ENCODE results near the gene BRWD1.

The BRWD1 gene

GRCh38 chr21:39189857-39190604 lies 123.4 kb downstream of the BRWD1 start:
- DNase-seq = no peak

DNA sequence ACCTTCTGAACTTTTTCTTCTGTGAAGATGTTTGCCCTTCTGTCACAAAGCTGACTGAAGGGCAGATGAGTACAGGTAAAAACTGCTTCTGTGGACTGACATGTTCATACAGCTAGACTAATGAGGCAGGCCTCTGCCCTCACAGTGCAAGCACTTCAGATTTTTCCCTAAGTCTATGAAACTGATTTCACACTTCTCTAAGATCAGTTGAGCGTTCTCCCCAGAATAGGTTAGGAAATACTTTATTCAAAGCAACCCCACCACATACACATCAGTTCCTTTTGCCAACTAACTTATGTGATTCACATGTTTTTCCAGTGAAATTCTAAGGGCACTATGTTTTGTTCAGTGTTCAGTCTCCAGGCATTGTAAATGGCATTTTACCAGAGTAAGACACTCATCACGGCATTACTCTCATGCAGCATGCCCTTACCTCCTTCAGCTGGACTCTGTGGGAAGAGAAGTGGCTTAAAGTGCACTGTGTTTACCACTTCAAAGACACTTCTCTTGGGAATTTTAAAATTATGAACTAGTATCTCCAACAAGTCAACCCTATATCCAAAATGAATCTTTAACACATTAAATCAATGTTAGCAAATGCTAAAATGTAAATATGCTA lies 124.8 kb downstream of the BRWD1 start:
- no peak for DNase-seq

GRCh38 chr21:39187141-39187540 lies 126.3 kb downstream of the BRWD1 start:
- DNase-seq = no peak

DNA sequence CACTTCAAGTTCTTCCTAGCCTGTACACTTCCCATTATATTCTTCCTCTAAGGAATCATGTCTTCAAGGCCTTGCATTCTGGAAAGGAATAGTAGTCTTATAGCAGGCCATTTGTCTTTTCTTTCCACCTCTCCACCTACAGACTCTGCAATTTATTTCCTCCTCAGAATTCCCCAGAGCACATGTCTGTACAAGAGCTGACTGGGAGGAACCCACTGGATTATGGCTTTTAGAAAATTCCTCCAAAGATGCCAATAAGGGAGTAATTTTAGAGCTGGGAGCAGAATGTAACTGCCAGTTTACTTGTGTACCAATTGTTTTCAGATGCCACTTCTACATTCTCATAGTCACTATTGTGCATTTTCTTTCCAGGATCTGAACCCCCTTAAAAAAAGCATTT lies 126.8 kb downstream of the BRWD1 start:
- no peak for DNase-seq

GRCh38 chr21:39185157-39185556 lies 128.3 kb downstream of the BRWD1 start:
- DNase-seq = no peak

DNA sequence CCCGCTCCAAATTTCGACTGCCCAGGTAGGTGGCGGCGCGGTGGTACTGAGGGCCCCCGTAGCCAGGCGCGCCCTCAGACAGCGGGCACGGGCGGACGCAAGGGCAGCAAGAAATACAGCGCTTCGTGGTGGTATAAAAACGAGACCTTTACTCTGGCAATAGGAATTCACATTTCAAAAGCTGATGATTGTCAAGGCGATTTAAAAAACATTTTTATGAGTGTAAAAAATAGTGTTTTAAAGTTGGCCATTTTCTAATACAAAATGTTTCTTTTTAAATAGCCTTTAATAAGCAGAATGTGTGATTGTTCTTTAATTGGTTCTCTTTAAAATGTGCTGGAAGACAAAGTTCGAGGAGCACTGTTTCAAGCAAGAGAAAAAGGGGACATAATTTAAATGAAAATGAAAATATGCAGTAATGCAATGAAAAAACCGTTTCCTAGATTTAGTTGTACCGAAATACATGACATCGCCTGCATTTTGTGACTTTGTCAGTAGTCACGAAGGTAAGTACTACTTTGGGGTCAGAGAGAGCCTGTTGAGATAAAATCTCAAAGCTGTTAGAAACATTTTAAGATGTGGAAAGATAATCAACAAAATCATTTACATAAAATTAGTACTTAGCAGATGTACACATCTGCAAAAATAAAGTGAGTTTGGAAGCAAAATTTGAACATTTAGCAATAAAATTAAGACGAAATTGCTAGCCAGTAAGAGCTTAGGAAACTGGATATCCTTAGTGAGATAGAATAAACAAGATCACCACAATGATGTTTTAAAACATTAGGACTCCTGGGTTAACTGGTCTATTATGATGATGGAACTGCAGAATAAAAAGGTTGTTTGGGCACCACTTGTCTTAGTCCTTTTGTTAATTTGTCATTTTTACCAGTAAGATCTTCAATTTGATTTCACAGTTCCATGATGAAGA lies 129.1 kb downstream of the BRWD1 start:
- no peak for DNase-seq

DNA sequence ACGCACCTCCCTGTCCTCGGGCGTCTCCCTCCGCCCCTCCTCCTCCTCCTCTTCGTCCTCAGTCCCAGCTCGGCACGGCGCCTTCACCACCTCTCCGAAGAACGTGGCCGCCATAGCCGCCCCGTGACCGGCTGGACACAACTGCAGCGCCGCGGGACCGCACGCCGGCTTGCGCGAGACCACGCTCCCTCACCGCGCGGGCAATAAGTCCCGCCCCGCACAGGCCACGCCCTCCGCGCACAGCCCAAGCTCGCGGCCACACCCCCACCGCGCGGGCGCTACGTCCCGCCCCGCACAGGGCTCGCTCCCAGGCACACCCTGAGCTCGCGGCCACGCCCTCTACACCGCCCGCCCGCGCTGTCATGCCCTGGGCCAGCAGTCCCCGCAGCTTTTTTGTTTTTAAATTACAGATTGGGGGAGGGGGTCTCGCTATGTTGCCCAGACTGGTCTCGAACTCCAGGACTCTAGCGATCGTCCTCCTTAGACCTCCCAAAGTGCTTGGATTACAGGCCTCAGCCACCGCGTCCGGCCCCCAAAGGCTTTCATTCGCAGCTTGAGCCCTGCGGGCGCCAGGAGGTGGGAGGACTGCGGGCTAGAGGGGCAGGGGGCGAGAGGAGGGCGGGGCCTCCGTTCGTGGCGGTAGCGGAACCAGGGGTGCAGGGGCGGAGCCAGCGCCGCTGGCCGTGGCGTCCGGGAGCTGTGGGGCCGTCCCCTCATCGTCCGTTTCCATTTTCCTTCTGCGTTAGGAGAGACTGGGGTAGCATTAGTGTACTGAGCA lies 130.0 kb downstream of the BRWD1 start, which contains the start of gene PSMG1:
TSS of gene PSMG1 (minus strand) at position 180 of the 778 bp plus-strand sequence. CDS start at position 114, 66 bp downstream.
- peak; percentile 95 for DNase-seq

- DNase-seq = no peak
These were observed 130.8 kb downstream of the BRWD1 start for GRCh38 chr21:39182484-39183271.

DNA sequence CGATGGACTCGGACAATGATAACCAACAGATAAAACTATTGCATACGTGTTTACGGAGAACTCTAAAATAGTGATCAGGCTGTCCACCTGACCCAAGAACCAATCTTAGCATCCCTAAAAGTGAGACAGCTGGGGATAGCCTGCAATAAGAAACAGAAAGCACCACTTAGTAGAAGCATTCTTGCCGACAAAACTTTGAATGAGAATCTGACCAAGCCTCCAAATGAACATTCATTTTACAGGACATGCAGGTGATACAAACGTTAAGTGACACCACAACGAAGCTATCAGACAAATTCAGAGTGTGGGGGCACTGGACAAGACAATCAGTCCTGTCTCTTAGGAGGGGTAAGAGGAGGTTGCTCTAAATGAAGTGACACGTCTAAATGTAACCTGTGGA lies 131.4 kb downstream of the BRWD1 start:
- no peak for DNase-seq

DNA sequence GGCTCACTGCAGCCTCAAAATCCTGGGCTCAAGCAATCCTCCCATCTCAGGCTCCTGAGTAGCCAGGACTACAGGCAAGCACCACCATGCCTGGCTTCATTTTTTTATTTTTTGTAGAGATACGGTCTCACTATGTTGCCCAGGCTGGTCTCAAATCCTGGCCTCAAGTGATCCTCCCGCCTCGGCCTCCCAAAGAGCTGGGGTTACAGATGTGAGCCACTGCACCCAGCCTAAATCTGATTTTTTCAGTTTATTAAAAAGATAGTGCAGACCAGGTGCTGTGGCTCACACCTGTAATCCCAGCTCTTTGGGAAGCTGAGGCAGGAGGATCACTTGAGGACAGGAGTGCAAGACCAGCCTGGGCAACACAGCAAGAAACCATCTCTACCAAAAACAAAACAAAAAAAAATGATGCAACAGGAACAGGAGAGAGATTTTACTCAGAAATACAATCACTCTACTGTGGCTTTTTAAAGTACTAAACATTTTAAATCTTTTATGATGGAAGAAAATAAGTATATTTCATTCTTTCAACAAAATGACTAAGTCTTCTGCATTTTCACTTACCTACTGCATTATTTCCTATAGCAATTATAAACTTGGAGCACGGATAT lies 132.1 kb downstream of the BRWD1 start:
- DNase-seq = no peak

GRCh38 chr21:39180429-39181019 lies 132.9 kb downstream of the BRWD1 start:
- DNase-seq = no peak

GRCh38 chr21:39178421-39178820 lies 135.0 kb downstream of the BRWD1 start:
- DNase-seq = no peak

DNA sequence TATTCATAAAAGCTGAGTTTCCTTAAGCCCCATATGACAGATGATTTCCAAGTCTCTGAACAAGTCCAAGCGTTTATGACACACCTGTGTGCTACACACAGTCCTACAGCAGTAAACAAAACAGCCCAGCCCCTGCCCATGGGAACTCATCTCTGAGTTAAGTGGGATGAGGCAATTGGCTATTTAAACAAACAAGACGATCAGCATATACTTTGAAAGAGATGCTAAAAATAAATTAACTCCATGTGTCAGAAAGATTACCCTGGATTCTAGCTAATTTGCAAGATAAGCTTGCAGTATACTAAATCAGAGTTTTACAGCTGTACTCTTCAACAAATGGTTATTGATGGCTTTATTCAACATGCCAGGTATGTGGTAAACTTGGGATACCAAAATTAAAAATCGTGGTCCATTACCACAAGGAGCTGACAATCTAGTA lies 137.1 kb downstream of the BRWD1 start:
- DNase-seq = no peak

- DNase-seq = no peak
These were observed 137.8 kb downstream of the BRWD1 start for GRCh38 chr21:39175665-39176064.

- no peak for DNase-seq
These were observed 138.3 kb downstream of the BRWD1 start for GRCh38 chr21:39175154-39175553.

DNA sequence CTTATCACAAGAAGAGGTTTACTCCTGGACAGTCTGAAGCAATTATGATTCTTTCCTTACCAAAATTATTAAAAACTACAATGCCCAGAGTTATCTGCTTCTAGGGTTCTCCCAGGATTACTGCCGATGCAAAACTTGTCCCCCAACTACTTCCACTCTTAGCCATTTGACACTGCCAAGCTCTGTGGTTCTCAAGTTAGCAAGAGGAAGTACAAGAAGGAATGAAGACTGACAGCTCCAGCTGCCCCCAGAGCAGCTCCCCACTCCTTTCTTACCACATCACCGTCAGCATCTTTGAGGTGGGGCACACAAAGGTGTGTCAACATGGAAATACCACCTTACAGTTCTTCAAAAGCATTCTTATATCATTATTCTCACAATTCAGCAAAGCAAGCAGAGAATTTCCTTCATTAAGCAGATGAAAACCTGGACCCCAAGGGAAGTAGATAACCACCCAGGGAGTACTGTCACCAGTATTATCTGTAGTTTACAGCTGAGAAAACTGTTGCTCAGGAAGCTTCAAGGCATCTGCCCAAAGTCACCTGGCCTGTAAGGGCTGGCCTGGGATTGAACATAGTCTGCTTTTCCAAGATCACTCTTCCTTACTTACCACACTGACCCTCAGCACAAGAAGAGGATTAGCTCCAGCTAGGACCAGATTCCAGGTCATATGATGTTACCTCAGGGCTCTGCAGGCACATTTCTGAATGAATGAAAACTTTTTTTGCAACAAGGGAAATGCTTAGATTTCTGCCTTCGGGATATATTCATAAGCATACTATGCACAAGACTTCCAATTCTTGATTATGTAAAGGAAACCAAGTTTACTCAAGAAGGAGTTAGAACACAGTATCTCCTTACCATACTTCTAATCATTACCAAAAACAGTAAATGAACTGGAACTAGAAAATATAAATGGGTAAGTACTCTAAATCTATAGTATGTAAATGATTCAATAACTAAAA lies 139.4 kb downstream of the BRWD1 start:
- no peak for DNase-seq

DNA sequence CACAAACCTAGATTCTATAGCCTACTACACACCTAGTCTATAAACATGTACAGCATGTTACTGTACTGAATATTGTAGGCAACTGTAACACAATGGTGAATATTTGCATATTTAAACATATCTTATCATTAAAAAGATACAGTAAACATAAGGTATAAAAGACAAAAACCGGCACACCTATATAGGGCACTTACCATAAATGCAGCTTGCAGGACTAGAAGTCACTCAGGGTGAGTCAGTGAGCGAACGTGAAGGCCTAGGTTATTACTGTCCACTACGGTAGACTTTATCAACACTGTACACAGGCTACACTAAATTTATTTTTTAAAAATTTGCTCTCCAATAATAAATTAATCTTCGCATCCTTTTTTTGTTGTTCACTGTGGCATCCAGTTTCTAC lies 143.5 kb downstream of the BRWD1 start:
- DNase-seq = no peak

- DNase-seq = no peak
These were observed 144.6 kb downstream of the BRWD1 start for GRCh38 chr21:39168800-39169199.

DNA sequence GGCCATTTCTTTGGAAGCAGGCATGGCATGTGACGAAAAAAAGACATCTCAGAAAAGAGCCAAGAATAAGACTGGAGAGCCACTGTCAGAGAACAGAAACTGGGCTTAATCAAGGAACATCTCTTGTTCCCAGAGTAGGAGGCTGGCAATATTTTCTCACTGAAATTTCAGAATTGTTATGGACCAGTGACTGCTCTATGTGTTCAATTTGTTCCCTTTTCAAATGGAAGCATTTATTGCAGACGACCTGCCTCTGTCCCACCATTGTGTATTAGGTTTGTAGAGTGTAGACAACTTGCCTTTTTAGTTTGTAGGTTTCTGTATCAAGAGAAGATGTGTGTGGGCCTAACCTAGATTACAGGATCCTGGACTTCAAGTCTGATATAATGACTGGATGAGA lies 148.9 kb downstream of the BRWD1 start:
- DNase-seq = no peak

DNA sequence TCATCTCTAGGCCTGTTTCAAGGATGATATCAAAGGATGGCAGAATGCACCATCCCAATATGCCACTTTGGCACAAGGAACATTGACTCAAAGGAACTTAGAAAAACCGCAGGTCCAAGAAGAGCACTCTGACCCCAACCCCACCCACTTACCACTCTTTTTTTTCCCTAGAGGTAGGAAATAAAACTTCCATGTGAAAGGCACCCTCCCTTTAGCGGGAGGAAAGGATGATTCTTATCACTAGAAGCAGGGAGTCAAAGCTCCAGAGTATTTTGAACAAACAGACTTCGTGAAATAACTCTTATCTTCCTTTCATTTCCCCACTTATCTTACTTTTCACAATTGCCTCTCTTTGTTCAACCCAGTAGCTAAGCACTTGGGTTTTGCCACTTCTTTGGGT lies 152.4 kb downstream of the BRWD1 start:
- no peak for DNase-seq

Measured in activated naive CD4-positive, alpha-beta T cell treated with Interleukin-2 at 50 U/mL for 16 hours (primary cell).